ENCODE results near the gene PMF1.

The PMF1 gene

GRCh38 chr1:156236164-156236563, 23.4 kb downstream of the PMF1 start:
- no peak for DNase-seq (ENCODE audit: low read depth in 2 of 2)

DNA sequence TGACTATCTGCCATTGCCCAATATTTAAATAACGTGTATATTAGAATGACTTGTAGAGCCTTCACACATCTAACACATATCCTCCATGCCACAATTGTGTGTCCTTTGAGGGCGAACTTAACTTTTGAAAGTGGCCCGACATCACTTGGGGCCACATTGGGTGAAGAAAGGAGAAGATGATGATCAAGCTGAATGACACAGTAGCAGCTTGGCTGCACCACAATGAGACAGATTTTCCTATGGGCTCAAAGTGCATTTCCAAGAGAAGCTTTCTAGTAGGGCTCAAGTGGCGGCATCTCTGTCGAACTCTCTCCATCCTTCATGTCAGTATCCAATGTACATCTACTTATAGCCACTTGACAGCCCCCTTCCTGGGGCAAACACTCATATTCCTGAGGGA, 25.4 kb downstream of the PMF1 start:
- no peak for DNase-seq (ENCODE audit: low read depth in 2 of 2)

DNA sequence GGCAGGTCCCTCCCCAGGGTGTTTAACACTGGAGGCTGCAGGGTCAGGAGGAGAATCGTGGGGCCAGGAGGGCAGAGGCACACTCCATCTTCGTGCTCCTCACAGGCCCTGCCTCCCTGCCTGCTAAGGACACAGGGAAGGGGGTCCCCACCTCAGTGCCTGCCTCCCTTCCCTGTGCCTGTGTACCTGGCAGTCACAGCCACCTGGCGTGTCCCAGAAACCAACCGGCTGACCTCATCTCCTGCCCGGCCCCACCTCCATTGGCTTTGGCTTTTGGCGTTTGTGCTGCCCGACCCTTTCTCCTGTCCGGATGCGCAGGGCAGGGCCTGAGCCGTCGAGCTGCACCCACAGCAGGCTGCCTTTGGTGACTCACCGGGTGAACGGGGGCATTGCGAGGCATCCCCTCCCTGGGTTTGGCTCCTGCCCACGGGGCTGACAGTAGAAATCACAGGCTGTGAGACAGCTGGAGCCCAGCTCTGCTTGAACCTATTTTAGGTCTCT, 28.6 kb downstream of the PMF1 start:
- no peak for DNase-seq (ENCODE audit: low read depth in 2 of 2)

- no peak for DNase-seq (ENCODE audit: low read depth in 2 of 2)
Measured at GRCh38 chr1:156241926-156242325, 29.1 kb downstream of the PMF1 start, which contains the start of gene BGLAP. Gene BGLAP (plus strand): TSS chr1:156242184. CDS start chr1:156242232, 48 bp downstream.

- DNase-seq (ENCODE audit: low read depth in 2 of 2) = no peak
Measured at GRCh38 chr1:156242738-156243137, 29.9 kb downstream of the PMF1 start.

DNA sequence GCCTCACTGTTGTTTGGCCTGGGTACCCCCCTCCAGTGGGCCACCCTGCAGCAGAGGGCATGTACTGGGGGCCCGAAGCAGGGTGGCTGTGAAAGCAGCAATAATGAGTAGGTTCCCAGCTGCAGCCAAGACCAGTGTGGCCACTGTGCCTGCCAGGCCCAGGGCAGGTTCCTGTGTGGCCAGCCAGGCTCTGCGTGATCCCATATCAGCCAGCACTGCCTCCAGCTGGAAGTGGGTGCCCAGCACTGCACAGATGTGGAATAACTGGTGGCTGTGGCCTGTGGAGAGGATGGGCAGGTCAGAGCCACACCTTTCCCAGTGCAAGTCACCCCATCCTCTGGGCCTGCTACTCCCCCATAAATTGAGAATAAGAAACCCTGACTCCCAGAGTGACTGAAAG, 31.3 kb downstream of the PMF1 start:
- DNase-seq (ENCODE audit: low read depth in 2 of 2) = no peak

GRCh38 chr1:156244712-156245111, 31.9 kb downstream of the PMF1 start:
- no peak for DNase-seq (ENCODE audit: low read depth in 2 of 2)

- DNase-seq (ENCODE audit: low read depth in 2 of 2) = no peak
Measured at GRCh38 chr1:156245451-156246232, 32.8 kb downstream of the PMF1 start.

- DNase-seq (ENCODE audit: low read depth in 2 of 2) = no peak
Measured at GRCh38 chr1:156246241-156246780, 33.5 kb downstream of the PMF1 start.

- no peak for DNase-seq (ENCODE audit: low read depth in 2 of 2)
Measured at GRCh38 chr1:156246781-156247459, 34.1 kb downstream of the PMF1 start.

DNA sequence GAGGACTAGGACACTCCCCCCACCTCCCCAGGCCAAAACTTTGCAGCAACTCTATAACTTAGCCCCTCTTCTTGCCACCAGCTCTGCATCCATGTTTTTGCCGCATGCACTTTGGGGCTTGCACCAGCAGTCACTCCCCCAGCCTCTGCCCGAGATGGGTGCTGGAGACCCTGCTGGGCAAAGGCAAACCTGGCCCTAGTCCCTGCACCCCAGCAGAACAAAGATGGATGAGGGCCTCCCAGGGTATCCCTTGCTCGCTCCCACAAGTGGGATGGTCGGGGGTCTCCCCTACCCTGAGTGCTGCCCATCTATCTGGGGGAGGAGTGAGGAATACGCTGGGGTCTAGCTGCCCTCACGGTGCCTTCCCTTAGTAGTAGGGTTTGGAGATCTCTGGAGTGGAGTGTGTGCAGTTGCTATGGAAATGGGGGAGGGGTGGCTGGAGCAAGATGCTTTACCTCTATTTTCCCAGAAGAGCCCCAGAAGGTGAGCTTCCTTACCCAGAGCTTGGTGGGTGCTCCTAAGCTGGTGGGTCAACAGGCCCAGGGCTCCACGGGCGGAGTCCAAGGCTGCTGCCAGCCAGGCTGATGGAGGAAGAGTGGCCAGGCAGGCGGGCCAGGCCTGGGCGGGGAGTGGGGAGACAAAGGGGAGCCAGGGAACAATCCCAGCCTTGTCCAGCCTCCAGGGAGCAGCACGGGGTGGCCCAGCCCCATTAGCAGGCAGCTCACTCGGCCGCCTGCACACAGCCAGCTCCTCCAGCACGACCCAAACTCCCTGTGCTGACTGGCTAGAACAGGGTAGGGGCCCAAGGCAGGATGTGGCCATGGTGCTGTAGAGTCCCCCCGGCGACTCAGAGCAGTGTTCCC, 34.9 kb downstream of the PMF1 start, which contains the start of gene PAQR6:
PAQR6 (minus strand) TSS at position 597 of the 863 bp plus-strand sequence. CDS start 1,325 bp downstream, outside the sequence.
- no peak for DNase-seq (ENCODE audit: low read depth in 2 of 2)

DNA sequence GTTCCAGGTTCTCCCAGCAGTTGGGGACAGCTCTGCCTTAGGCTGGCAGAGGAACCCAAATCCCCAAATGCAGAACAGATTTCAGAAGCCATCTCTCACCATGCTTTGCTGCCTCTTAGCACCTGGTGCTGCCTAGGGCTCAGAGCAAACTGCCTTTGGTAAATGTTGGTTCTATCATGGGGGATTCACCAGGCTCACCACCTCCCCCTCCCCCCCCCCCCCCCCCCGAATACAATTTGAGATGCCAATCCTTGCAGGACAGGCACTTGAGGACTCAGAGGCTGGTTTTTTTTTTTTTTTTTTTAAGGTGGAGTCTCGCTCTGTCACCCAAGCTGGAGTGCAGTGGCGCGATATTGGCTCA, 35.5 kb downstream of the PMF1 start:
- no peak for DNase-seq (ENCODE audit: low read depth in 2 of 2)

- DNase-seq (ENCODE audit: low read depth in 2 of 2) = no peak
Measured at GRCh38 chr1:156249593-156249992, 36.8 kb downstream of the PMF1 start.

DNA sequence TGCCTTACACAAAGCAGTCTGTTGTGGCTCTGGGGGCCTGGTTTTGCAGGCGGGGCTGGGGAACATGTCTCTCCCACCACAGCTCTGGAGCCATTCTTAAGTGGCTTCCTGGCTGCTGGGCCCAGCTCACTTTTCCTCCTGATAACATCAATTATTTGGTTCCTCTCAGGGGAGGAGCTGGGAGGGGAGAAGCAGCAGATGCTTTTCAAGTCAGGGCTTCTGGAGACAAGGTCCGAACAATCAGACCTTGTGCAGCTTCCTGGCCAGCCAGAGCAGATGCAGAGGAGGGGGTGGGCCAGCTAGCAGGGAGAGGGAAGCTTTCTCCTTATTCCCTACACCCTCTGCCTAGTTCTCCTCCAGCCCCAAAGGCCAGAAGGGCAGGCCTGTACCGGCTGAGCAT, 38.7 kb downstream of the PMF1 start:
- DNase-seq (ENCODE audit: low read depth in 2 of 2) = no peak

- DNase-seq (ENCODE audit: low read depth in 2 of 2) = no peak
Measured at GRCh38 chr1:156253634-156254033, 40.8 kb downstream of the PMF1 start.

DNA sequence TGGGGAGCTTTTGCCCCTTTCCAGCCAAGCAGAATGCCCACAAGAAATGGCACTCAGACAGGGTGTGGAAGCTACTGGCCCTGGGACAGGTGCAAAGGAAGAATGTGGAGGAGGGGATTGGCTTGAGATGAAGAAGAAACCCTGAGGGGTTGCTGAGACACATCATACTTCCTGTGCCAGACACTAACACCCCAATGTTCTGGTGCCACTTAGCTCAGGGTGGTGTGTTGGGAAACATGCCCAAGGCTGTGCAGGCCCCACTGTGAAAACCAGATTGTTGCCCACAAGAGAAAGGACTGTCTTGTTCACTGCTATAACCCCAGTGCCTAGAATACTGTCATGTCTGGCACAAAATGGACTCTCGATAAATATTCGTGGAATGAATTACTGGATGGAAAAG, 44.9 kb downstream of the PMF1 start:
- no peak for DNase-seq (ENCODE audit: low read depth in 2 of 2)

DNA sequence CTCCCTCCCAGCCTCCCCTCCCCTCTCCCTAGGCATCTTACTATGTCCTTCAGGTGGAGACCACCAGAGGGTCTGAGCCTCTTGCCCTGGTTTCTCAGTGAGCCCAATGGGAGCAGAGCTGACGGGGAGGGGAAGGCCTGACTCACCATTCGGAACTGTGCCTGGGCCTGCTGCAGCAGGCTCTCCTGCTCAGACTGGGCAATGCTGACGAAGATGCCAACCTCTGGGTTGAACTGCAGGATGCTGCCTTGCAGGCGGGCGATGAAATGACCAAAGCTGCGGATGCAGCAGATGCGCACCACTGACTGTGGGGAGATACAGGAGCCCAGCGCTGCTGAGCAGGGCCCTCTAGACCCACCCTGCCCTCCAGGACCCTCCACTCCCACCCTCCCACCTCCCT, 46.1 kb downstream of the PMF1 start:
- DNase-seq (ENCODE audit: low read depth in 2 of 2) = no peak

GRCh38 chr1:156259805-156260204, 47.0 kb downstream of the PMF1 start:
- no peak for DNase-seq (ENCODE audit: low read depth in 2 of 2)

DNA sequence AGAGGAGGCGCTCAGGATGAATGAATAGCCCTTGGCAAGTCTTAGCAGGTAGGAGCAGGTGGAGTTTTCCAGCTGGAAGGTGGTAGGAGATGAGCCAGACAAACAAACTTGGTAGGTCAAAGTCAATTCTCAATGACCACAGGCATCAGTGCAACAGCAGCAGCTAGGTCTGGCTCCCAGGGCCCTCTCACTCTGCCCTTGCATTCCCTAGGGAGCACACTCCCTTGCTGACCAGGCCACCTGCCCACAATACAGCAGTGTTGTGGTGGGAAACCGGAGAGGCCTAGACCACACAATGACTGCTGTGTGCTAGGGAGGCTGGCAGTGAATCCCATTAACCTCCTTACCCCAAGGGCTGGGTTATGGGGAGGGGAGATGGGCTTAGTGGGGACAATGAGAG, 48.1 kb downstream of the PMF1 start:
- DNase-seq (ENCODE audit: low read depth in 2 of 2) = no peak

DNA sequence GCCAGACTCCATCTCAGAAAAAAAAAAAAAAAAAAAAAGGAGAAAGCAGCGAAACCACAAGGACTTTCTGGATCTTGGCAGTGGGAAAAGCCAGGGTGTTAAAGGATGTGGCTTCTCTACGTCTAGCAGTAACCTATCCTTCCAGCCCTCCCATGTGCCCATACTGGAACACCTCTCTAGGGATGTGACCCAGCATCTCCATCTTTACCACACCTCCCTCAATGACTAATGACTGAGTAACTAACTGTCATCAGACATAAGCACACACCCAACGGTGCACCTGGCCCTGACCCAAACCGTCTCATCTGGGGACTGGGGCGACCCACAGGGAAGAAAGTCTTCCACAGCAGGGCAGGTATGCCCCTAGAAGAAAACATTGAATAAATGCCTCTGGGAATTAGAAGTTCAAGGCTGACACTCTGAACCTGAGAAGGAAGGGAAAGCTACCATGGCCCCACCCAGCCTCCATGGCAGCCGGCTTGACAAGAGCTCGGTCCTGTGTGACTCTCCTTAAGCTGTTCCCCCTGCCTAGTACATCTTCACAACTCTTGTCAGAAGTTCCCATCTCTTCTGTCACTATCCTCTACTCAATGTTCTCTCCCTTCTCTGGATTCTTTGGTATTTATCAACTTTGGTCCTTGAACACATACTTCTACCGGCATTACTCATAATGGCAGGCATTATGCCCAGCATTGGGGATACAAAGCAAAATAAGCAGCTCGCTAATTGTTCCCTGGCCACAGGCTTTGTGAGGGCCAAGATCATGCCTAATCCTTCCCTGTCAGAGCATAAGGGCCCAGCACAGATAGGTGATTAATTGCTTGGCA, 49.9 kb downstream of the PMF1 start:
- no peak for DNase-seq (ENCODE audit: low read depth in 2 of 2)

DNA sequence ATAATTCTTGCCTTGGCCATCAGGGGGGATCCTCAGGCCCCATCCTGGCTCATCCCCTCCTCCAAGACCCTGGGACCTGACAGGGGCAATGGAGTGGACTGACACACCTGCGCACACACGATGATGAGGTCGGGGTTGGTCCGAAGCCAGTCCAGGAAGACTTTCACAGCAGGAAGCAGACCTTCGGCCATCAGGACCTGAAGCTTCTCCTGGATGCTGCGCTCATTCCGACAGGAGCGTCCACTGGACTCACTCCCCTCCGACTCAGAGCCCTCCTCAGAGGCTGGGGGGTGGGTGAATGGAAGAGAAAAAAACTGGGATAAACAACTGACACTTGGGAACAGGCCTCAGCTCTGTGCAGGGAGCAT, 50.5 kb downstream of the PMF1 start:
- DNase-seq (ENCODE audit: low read depth in 2 of 2) = no peak

All from stimulated activated CD4-positive, alpha-beta T cell treated with anti-CD3 and anti-CD28 coated beads, Interleukin-1b, Interleukin-23, amount 100 ng/mL, for 1 hour (primary cell).